ENCODE results near the gene KREMEN1.

The KREMEN1 gene

DNA sequence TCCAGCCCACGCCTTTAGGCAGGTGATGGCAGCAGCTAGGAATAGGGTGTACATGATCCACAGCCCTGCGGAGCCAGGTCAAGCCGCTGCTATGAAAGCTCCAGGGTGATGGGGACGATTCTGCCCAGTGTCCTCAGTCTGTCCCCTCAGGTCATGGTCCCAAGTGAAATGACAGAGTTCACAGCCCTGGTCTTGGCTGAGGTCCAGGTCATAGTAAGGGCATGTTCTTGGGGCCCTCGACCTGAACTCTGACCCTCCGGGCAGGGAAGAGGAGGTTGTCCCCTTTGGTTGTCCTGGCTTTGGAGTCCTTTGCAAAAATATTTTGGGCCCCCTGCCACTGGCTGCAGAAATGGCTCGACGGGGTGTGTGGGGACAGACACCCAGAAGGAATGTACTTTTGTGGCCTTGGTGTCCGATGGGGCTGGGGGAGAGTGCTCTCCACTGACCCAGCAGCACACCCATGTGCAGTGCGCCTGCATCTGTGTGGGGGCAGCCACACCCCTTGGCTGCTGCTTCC, 18.5 kb upstream of the KREMEN1 start:
- TF ChIP-seq CTCF (conservative IDR thresholded peaks at IDR 0.05; ENCODE audit: low read depth, low read length): no peak
- no peak overlapping the region for H3K4me3 ChIP-seq (IDR thresholded peaks at IDR 0.05; ENCODE audit: insufficient read depth, low read depth, low read length)
- no peak overlapping the region for H3K4me2 ChIP-seq

DNA sequence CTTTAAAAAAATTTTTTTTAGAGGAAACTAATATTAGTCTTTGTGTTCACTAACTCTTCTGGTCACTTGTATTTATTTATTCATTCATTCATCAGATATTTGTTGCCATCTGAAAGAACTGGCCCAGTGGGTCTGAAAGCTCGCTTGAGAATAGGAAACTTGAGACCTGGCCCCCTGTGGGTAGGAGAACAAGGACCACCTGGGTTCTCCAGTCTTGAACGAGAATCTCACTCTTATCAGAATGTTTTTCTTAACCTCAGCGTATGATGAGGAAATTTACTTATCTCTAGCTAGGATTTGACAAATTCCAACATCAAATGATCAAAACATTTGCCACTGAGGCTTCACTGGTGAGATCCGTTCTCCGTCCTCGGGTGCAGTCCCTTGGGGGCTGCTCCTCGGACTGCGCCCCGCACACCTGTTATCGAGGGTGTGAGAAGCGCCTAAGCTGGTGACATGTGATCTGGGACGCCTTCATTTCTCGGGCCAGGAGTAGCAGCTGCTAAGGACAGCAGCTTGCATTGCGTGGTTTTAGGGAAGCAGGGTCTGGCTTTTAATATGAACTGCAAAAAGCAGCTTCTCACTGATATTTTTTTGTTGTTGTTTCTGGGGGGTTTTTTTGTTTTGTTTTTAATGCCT, 17.5 kb upstream of the KREMEN1 start:
- H3K4me3 ChIP-seq (IDR thresholded peaks at IDR 0.05; ENCODE audit: insufficient read depth, low read depth, low read length): no peak overlapping the region
- H3K4me2 ChIP-seq: no peak overlapping the region
- no peak overlapping the region for H3K27ac ChIP-seq
- H3K4me1 ChIP-seq (ENCODE audit: low read depth, poor library complexity, severe bottlenecking): no peaks in the 10 kb centered on the region
- H4K20me1 ChIP-seq (ENCODE audit: insufficient read depth): no peaks in the 10 kb centered on the region
- no peak for TF ChIP-seq CTCF (conservative IDR thresholded peaks at IDR 0.05; ENCODE audit: low read depth, low read length)
- no peaks in the 10 kb centered on the region for H3K79me2 ChIP-seq (ENCODE audit: insufficient read depth, low read depth)
- H3K9ac ChIP-seq: no peak overlapping the region
- no peaks in the 10 kb centered on the region for H3K36me3 ChIP-seq (ENCODE audit: insufficient read depth)
- H3K27me3 ChIP-seq (ENCODE audit: insufficient read depth, low read depth): no peaks in the 10 kb centered on the region
- H2AFZ ChIP-seq (ENCODE audit: low read depth): no peak overlapping the region

More for the DNA sequence above, 18.5 kb upstream of the KREMEN1 start:
- Histone ChIP-seq H2AFZ (ENCODE audit: low read depth) (no peak overlapping the region), H3K27me3 (ENCODE audit: insufficient read depth, low read depth) (no peaks in the 10 kb centered on the region), H3K9ac (no peak overlapping the region), H3K27ac (no peak overlapping the region), H4K20me1 (ENCODE audit: insufficient read depth) (no peaks in the 10 kb centered on the region), H3K4me1 (ENCODE audit: low read depth, poor library complexity, severe bottlenecking) (no peaks in the 10 kb centered on the region), H3K79me2 (ENCODE audit: insufficient read depth, low read depth) (no peaks in the 10 kb centered on the region), H3K36me3 (ENCODE audit: insufficient read depth) (no peaks in the 10 kb centered on the region)

GRCh38 chr22:29056472-29056871, 16.4 kb upstream of the KREMEN1 start:
- Histone ChIP-seq H4K20me1 (ENCODE audit: insufficient read depth) (no peaks in the 10 kb centered on the region), H3K4me1 (ENCODE audit: low read depth, poor library complexity, severe bottlenecking) (no peaks in the 10 kb centered on the region), H3K36me3 (ENCODE audit: insufficient read depth) (no peaks in the 10 kb centered on the region), H3K4me2 (no peak overlapping the region), H2AFZ (ENCODE audit: low read depth) (no peak overlapping the region), H3K4me3 (IDR thresholded peaks at IDR 0.05; ENCODE audit: insufficient read depth, low read depth, low read length) (no peak overlapping the region), H3K9ac (no peak overlapping the region), H3K27me3 (ENCODE audit: insufficient read depth, low read depth) (no peaks in the 10 kb centered on the region), H3K79me2 (ENCODE audit: insufficient read depth, low read depth) (no peaks in the 10 kb centered on the region), H3K27ac (no peak overlapping the region)
- no peak for TF ChIP-seq CTCF (conservative IDR thresholded peaks at IDR 0.05; ENCODE audit: low read depth, low read length)

DNA sequence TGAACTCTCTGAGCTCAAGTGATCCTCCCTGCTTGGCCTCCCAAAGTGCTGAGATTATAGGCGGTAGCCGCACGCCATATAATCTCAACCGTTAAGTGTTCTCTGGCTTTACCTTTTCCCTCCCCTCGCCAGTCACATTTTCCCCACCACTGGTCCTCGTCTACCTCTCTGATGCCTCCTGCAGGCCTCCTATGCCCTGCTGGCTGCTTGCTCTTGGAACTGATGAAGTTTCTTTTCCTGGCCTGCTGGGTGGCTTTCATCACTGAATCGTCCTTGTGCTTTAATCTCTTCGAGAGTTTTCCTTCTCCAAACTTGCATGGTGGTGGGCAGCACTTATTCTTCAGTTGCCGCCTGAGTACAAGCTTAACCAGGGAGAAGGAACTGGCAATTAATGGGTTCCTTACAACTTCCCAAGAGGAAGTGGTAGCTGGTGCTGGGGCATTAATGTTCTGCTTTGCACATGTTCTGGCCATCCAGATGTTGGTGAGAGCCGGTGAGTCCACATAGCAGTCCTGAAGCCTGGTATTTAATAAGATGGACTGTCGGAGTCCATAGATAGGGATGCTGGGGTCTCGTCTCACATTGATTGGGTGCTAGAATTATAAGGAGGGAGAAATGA, 12.5 kb upstream of the KREMEN1 start:
- Histone ChIP-seq H3K4me1 (ENCODE audit: low read depth, poor library complexity, severe bottlenecking) (no peaks in the 10 kb centered on the region), H3K9ac (no peak overlapping the region), H3K27me3 (ENCODE audit: insufficient read depth, low read depth) (no peaks in the 10 kb centered on the region), H3K27ac (no peak overlapping the region), H4K20me1 (ENCODE audit: insufficient read depth) (no peaks in the 10 kb centered on the region), H3K79me2 (ENCODE audit: insufficient read depth, low read depth) (no peaks in the 10 kb centered on the region), H2AFZ (ENCODE audit: low read depth) (no peak overlapping the region), H3K4me3 (IDR thresholded peaks at IDR 0.05; ENCODE audit: insufficient read depth, low read depth, low read length) (no peak overlapping the region), H3K36me3 (ENCODE audit: insufficient read depth) (no peaks in the 10 kb centered on the region), H3K4me2 (no peak overlapping the region)
- TF ChIP-seq CTCF (conservative IDR thresholded peaks at IDR 0.05; ENCODE audit: low read depth, low read length): no peak
